Left renal cortex interstitium (tissue), 4 donors: ENCODE data around the gene GLT6D1. TPM values are rescaled to one million over a fixed set of nuclear protein-coding genes. Genes with fewer than 3 reads are reported as not detected.

Source experiments
- DNase-seq, 4 donors: peaks; one replicate each; pipeline ENCODE4 v3.0.0-alpha.2; 2013; ENCODE audit warnings: low read depth in 4 of 4, low spot score in 2 of 4, missing footprints in 1 of 4
- polyA plus RNA-seq, 4 donors: library from polyadenylated mRNA; unstranded; fragments of 120-200 nt; gene quantifications; one replicate each; pipeline ENCODE4 v1.2.1, GENCODE V29; 2013; ENCODE audit not compliant: insufficient read length in 4 of 4

The GLT6D1 gene
- polyA plus RNA-seq, 4 donors, result not detected

DNA sequence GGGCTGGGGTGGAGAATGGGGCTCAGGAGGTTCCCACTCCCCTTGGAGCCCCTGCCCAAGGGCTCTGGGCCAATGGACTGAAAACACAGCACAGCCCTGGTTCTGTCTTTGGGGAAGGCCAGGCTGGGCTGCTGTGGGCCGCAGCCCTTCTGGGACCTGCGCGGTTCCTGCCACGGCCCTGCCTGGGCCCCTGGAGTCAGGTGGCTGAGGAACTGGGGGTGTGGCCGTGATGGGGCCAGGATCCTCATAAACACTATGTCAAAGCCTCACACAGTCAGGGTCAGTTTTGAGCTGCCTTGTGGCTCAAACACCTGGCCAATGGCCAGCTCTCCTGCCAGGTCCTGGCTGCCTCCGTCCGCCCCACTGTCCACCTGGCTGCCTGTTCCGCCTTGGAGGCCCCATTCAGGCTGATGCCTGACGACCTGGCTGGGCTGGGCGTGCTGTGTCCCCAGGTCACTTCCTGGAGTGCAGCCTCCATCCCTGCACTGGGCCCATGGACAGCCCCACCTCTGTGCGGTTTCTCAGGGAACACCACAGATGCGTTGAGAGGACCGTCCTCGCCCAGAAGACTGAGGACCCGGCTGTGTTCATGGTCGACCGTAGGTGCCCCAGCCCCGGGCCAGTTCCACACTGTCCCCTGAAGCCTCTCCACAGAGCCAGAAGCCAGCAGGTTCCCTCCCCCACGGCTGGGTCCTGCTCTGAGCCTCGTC is 50.3 kb downstream of the GLT6D1 start:
- DNase-seq, result no peak

DNA sequence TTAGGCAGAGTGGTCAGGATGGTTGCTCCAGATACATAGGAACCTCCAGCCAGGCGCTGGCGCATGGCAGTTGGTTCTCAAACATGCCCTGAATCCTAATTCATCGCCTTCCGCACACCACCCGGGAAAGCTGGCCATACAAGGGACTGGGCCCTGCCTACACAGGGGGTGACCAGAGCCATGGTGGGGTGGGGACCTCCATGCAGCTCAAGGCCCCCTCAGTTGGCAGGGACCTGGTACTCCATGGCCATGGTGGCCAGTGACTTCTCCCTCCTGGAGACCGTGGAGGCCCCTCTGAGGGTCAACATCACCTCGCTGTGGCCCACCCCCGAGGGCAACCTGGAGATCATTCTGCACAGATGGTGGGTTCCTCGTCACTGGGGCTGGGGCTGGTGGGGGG is 51.0 kb downstream of the GLT6D1 start:
- DNase-seq, result no peak

DNA sequence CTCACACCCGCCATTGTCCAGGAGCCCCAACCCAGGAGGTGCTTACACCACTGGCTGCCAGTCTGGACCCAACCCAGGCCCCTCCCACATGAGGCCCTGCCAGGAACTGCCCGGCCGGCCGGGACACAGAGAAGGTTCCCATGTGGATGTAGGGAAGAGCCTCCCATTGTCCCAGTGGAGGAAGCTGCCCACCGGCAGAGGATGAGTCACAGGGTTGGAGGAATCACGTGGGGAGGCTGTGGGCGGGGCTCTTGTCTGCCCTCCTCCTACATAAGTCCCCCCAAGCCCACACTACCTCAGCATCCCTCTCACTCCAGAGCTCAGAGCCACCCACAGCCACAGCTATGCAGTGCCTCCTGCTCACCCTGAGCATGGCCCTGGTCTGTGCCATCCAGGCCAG is 51.7 kb downstream of the GLT6D1 start:
- no peak for DNase-seq

DNA sequence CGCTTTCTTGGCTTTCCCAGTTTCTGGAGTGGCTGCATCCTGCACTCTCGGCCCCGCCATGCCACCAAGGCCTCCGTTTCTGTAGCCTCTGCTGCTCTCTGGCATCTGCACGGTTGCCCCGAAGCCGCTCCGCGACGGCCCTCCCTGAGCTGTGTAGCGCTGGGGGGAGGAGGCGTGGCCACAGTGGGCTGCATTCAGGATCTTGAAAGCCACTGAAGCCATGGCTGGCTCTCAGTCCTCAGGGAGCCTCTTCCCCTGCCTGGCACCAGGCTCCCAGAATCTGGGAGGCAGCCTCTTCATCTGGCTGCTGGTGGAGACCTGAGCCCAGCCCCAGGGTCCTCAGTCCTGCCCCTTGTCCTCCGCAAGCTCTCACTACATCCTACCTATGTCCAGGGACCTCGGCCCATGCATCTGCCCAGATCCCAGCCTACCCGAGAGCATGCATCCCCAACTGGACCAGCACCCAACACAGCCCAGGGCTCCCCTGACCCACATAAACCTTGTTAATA is 52.7 kb downstream of the GLT6D1 start:
- no peak for DNase-seq

DNA sequence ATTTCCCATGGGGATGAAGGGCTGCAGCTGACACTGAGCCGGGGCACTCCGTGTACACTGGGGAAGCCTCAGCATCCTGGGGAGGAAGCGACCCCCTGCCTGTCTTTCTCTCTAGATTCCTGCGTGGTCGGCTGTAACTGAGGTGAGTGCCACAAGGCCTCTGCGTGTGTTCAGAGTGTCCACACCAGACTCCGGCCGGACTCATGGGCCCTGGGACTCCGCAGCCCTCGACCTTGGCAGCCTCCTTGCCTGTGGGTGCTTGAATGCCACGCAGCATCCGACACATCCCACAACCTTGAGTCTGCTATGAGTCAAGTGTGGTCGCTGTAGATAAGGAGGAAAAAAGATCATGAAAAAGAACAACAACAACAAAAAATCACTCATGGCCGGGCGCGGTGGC is 54.4 kb downstream of the GLT6D1 start:
- no peak for DNase-seq

DNA sequence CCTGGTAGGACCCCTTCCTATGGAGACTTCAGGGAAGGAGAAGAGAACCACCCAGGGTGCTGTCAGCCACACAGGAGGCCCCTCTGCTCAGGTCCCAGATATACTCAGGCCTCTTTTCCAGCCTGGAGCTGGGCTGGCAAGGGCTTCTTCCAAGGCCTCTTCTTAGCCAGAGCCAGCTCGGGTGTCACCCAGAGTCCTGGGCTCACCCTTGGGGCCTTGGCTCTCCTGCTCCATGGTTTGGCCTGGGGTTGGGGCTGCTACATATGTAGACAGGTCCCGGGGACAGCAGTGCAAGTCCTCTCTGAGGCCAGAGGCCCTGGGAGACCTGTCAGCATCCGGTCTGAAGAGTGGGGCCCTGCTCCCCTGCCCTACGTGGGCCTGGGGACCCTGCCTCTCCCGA is 55.0 kb downstream of the GLT6D1 start:
- DNase-seq, result no peak

DNA sequence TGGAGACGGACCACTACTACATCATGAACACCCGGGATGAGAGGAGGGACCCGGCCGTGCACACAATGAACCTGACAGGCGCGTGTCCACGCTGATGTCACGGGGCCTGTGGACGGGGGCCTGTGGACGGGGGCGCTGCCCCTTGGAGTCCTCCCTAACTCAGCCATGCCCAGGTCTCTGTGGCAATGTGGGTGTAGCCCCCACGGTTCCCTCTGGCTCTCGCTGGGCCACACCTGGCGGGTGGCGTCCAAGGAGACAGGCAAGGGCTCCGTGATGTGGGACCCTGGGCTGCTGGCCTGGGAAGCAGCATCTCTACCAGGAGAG is 55.7 kb downstream of the GLT6D1 start:
- no peak for DNase-seq

DNA sequence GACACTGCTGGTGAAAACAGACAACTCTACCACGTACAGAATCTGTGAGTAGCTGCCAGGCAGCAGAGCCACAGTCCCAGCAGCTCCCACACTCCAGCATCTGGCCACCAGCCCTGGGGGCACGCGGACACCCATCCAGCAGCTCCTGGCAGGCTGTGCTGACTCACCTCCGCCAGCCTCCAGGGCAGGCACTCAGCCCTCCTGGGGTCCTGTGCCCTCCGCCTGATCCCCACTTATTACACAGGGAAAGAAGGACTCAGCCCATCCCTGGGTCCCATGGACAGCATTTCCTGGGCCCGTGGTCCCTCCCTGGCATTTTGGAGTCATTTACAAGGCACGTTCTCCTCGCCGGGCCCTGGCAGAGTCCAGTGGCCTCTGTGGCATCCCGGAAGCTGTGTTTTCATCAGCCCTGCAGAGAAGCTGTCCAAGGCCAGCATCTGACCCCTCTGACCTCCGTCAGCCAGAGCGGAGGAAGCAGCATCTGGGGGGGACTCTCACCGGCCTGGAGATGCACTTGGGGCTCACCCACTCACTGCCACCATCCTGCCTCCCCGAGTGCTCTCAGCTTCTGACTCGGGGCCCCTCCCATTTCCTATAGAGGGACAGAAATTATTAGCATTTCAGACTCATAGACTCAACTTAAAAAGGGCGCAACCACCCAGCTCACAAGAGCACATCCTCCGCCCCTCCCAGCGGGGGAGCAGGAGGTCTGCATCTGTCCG is 56.2 kb downstream of the GLT6D1 start:
- DNase-seq, result no peak

DNA sequence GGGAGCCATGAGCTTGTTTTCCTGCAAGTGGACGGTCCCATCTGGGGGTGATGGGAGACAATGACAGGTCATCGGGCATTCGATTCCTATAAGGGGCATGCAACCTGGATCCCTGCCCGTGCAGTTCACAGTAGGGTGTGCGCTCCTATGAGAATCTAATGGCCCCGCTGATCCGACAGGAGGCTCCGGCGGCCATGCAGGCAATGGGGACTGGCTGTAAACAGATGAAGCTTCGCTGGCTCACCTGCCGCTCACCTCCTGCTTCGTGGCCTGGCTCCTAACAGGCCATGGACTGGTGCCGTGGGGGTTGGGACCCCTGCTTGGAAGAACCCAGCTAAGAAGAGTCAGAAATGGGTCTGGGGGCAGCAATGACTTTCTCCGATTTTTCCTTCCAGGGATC is 56.8 kb downstream of the GLT6D1 start:
- DNase-seq, result no peak

DNA sequence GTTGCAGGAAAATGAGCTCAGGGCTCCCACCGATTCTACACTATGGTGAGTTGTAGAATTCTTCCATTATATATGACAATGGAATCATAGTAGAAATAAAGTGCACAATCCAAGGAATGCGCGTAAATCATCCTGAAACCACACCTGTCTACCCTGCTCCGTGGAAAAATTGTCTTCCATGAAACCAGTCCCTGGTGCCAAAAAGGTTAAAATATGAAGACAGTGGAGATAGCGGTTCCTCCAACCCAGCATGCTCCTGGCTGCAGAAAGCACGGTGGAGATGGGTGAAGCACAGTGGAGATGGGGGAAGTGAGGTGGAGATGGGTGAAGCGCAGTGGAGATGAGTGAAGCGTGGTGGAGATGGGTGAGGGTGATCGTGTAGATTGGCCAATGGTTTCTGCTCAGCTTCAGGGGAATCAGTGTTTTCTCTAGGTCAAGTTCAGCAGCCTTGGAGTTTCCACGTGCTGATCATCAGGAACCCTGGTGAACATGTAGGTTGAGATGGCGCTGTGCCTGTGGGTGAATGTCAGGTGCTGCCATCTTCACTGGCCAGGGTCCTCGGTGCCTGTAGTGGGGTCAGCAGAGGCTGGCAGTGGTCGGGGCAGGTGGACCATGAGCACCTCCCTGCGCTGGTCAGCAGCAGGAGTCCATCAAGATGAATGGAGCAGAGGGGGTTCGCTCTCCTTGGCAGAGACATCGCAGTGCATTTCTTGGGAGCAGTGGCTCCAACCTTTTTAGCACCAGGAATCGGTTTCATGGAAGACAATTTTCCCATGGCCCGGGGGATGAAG is 57.5 kb downstream of the GLT6D1 start:
- DNase-seq, result no peak

DNA sequence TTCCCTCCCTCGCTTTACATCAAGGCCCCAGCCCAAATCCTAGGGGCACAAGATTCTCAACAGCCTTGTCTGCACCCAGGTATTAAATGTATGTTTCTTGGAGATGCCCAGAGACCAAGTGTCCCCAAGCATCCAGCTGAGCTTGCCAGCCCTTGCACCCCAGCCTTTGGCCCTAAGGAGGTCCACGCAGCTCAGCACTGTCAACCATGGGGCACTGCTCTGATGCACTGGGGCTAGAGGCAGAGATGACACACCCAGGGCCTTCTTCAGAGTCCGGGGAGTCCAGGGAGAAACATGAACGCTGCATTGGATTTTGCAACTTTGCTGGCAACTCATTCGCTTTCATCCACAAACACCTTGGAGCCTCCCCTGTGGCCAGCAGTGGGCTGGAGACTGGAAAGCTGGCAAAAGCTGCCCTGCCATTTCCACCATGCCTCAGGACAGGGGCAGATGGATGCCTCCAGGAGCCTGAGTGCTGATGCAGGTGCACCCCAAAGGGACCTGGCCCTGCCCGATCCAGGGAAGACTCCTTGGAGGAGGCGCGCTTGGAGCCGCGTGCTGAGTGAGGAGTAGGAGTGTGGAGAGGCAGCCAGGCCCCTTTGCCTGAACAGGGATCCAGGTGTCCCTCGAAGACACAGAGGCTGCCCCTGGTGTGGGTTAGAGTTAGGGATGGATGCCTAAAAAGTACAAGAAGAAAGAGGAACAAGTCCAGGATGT is 58.5 kb downstream of the GLT6D1 start:
- no peak for DNase-seq

DNA sequence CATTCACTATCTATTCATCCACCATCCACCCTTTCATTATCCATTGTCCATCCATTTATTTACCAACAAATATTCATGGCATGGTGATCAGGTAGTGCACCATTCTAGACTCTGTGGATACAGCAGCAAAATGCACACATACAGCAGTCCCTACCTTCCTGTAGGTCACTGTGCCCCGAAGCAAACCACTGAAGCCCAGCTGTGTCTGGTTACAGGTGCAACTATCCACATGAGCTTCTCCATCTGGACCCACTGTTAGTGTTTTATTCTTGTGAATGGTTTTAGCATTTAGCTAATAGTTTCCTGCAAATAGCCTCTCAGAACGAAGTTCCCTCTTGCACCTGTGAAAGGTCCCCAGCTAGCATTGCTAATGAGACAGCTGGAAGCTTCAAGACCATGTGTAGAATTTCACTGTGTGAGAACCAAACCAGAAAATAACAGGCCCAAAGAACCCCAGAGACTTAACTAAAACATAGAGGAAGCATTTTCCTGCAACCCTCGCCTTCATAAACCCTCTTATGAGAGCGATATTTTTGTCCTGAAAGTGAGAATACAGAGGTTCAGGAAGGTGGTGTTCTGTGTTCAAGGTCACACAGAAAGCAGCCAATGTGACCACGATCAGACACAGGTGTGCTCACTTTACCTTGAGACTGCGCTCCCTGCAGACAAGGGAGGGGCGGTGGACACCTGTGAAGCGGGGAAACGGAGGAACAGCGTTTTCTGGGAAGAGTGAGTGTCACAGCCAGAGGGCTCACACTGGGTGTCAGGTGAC is 59.3 kb downstream of the GLT6D1 start:
- DNase-seq, result no peak

DNA sequence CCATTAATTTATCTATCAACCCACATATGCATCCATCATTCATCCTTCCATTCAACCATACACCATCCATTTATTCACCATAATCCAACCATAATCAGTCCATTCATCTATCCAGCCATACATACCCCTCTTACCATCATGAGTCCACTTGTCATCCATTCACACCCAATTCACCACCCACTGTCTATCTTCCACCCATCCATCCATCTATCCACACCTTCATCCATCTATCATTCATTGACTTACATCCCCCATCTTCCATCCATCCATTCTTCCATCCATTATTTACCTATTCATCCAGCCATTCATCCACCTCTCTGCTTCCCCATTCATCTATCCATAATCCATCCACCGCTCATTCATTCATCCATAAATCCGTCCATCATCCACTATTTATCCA is 60.0 kb downstream of the GLT6D1 start:
- DNase-seq, result no peak

DNA sequence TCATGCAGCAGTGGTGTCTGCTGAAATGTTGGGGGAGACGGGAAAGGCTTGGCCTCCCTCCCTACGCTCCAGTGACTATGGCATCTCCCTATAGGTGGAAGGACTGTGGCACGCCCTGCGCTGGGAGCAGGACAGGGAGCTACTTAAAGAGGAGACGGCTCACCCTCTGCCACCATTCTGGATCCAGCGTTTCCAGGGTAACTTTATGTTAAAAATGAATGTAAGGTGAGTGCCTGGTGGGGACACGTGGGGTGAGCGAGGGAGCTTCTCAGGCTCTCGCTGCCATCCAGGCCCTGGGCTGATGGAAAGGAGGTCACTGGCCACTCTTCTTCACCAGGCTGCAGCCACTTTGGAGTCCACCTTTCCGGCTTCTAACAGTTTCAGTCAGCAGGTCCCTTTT is 62.1 kb downstream of the GLT6D1 start:
- no peak for DNase-seq

DNA sequence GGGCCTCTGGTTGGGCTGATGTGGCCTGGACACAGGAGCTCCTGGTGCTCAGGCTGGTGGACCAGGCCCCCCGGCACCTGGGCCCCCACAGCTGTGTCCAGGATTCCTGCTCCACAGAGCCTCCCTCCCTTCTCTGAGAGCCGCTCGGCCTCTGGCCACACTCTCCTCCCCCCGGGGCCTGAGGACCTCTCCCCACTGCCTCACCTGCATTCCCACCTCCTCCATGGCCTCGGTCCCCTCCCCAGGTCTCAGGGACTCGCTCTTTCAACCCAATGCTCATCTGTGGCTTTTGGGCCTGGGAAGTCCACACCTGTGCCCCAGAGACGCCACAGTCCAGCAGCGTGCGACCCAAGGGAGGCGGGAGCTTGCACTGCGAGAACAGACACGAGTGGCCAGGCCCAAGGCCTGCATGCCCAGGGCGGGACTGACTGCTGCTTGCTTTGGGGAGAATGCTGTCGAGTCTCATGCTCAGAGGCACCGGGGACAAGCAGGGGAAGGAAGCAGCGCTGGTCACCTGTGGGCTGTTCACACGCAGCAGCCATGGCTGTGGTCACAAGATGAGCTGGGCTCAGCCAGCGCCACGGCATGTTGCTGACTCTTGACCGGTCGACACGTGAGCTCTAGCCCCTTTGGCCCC is 63.2 kb downstream of the GLT6D1 start:
- no peak for DNase-seq

DNA sequence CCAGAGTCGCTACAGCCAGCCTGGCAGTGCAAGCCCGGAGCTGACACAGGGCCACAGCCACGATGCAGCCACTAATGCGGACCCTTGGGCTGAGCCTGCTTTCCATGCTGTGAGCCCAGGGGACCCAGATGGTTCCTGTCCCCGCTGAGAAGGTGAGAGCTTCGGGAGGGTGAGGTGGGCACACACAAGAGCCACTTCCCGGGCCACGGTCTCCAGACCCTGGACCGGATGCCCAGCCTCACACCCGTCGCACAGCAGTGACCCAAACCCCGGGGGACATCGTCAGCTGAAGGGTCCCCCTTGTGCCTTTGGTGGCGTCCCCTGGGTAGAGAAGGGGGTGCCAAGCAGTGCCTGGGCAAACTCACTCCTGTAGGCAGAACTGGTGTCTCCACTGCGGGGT is 64.4 kb downstream of the GLT6D1 start:
- DNase-seq, result no peak

DNA sequence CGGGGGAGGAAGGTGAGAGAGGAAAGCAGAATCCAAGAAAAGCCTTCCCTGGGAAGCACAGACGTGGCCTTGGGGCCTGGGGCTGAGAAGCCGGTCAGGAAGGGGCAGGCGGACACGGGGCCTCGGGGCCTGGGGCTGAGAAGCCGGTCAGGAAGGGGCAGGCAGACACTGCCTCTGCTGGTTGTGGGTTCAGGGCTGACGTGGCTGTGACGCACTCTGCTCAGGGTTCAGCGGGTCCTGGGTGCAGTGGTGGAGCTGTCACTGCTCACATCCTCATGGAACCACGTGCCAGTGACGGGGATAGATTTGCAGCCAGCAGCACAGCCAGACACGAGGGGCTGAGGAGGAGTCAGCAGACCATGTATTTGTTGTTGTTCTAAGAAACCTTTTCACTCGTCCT is 65.0 kb downstream of the GLT6D1 start:
- DNase-seq, result no peak
